Measurements from ENCODE around the gene MET.

The MET gene

GRCh38 chr7:116802746-116803152, 130.8 kb downstream of the MET start:
- Histone ChIP-seq H3K36me3 (no peaks in the 10 kb centered on the region), H3K9me3 (no peaks in the 10 kb centered on the region), H3K27me3 (peaks cover 6% of the 10 kb centered on the region), H3K4me1 (no peaks in the 10 kb centered on the region; the same call in 1 of the 2 replicates), H3K4me3 (ENCODE audit: low read depth, low read length) (no peak overlapping the region)
- TF ChIP-seq CTCF (IDR thresholded peaks at IDR 0.05; ENCODE audit: low read depth, low read length), result peak; percentile 69
- peak; percentile 40 for DNase-seq

- Histone ChIP-seq H3K4me1 (no peaks in the 10 kb centered on the region; the same call in 1 of the 2 replicates), H3K9me3 (no peaks in the 10 kb centered on the region), H3K36me3 (no peaks in the 10 kb centered on the region), H3K4me3 (ENCODE audit: low read depth, low read length) (no peak overlapping the region), H3K27me3 (peaks cover 2% of the 10 kb centered on the region)
- no peak for DNase-seq
- TF ChIP-seq CTCF (IDR thresholded peaks at IDR 0.05; ENCODE audit: low read depth, low read length), result no peak
Measured at GRCh38 chr7:116804471-116804870, 132.5 kb downstream of the MET start.

- Histone ChIP-seq H3K36me3 (no peaks in the 10 kb centered on the region), H3K4me3 (ENCODE audit: low read depth, low read length) (no peak overlapping the region), H3K27me3 (peaks cover 2% of the 10 kb centered on the region), H3K9me3 (no peaks in the 10 kb centered on the region), H3K4me1 (no peaks in the 10 kb centered on the region; the same call in 1 of the 2 replicates)
- peak; percentile 38 for DNase-seq
- TF ChIP-seq CTCF (IDR thresholded peaks at IDR 0.05; ENCODE audit: low read depth, low read length), result no peak
Measured at GRCh38 chr7:116805100-116805544, 133.1 kb downstream of the MET start.

GRCh38 chr7:116806046-116806944, 134.3 kb downstream of the MET start:
- no peak for DNase-seq
- H3K36me3 ChIP-seq, result no peaks in the 10 kb centered on the region
- H3K4me1 ChIP-seq, result no peaks in the 10 kb centered on the region; the same call in 1 of the 2 replicates
- H3K27me3 ChIP-seq, result peaks cover 2% of the 10 kb centered on the region
- TF ChIP-seq CTCF (IDR thresholded peaks at IDR 0.05; ENCODE audit: low read depth, low read length), result no peak
- H3K9me3 ChIP-seq, result no peaks in the 10 kb centered on the region
- no peak overlapping the region for H3K4me3 ChIP-seq (ENCODE audit: low read depth, low read length)

- peaks cover 2% of the 10 kb centered on the region for H3K27me3 ChIP-seq
- H3K4me1 ChIP-seq, result no peaks in the 10 kb centered on the region; the same call in 1 of the 2 replicates
- no peak overlapping the region for H3K4me3 ChIP-seq (ENCODE audit: low read depth, low read length)
- no peaks in the 10 kb centered on the region for H3K9me3 ChIP-seq
- no peaks in the 10 kb centered on the region for H3K36me3 ChIP-seq
- TF ChIP-seq CTCF (IDR thresholded peaks at IDR 0.05; ENCODE audit: low read depth, low read length), result no peak
- DNase-seq, result no peak
Measured at GRCh38 chr7:116807011-116807560, 135.1 kb downstream of the MET start.

Measured in BE2C (cell line).